Measurements from ENCODE around the gene DCAKD.

DCAKD gene

GRCh38 chr17:45051060-45051719 lies at the start of gene DCAKD:
DCAKD (minus strand) TSS chr17:45051632; CDS start chr17:45034885, 16,747 bp downstream.
- peak; percentile 81 for DNase-seq (ENCODE audit: low read depth, low spot score)

- no peak for DNase-seq (ENCODE audit: low read depth, low spot score)
Measured at GRCh38 chr17:45098869-45099616, 47.6 kb upstream of the DCAKD start.

- no peak for DNase-seq (ENCODE audit: low read depth, low spot score)
Measured at GRCh38 chr17:45098081-45098868, 46.8 kb upstream of the DCAKD start.

- no peak for DNase-seq (ENCODE audit: low read depth, low spot score)
Measured at GRCh38 chr17:45096926-45097325, 45.5 kb upstream of the DCAKD start.

GRCh38 chr17:45096141-45096540 lies 44.7 kb upstream of the DCAKD start:
- DNase-seq (ENCODE audit: low read depth, low spot score), result no peak

GRCh38 chr17:45093444-45094110 lies 42.1 kb upstream of the DCAKD start:
- no peak for DNase-seq (ENCODE audit: low read depth, low spot score)

- DNase-seq (ENCODE audit: low read depth, low spot score), result peak; percentile 79
Measured at GRCh38 chr17:45092911-45093430, 41.5 kb upstream of the DCAKD start.

- no peak for DNase-seq (ENCODE audit: low read depth, low spot score)
Measured at GRCh38 chr17:45091778-45092425, 40.5 kb upstream of the DCAKD start.

- no peak for DNase-seq (ENCODE audit: low read depth, low spot score)
Measured at GRCh38 chr17:45090711-45091110, 39.3 kb upstream of the DCAKD start.

GRCh38 chr17:45088741-45089140 lies 37.3 kb upstream of the DCAKD start:
- no peak for DNase-seq (ENCODE audit: low read depth, low spot score)

- DNase-seq (ENCODE audit: low read depth, low spot score), result no peak
Measured at GRCh38 chr17:45087978-45088377, 36.5 kb upstream of the DCAKD start.

GRCh38 chr17:45087504-45087975 lies 36.1 kb upstream of the DCAKD start:
- no peak for DNase-seq (ENCODE audit: low read depth, low spot score)

- DNase-seq (ENCODE audit: low read depth, low spot score), result no peak
Measured at GRCh38 chr17:45086865-45087503, 35.6 kb upstream of the DCAKD start.

- DNase-seq (ENCODE audit: low read depth, low spot score), result no peak
Measured at GRCh38 chr17:45086391-45086790, 35.0 kb upstream of the DCAKD start.

- DNase-seq (ENCODE audit: low read depth, low spot score), result no peak
Measured at GRCh38 chr17:45081047-45081703, 29.7 kb upstream of the DCAKD start.

GRCh38 chr17:45077643-45078042 lies 26.2 kb upstream of the DCAKD start:
- no peak for DNase-seq (ENCODE audit: low read depth, low spot score)

GRCh38 chr17:45073414-45074070 lies 22.1 kb upstream of the DCAKD start:
- no peak for DNase-seq (ENCODE audit: low read depth, low spot score)

- no peak for DNase-seq (ENCODE audit: low read depth, low spot score)
Measured at GRCh38 chr17:45070809-45071208, 19.4 kb upstream of the DCAKD start.

- DNase-seq (ENCODE audit: low read depth, low spot score), result no peak
Measured at GRCh38 chr17:45070001-45070400, 18.6 kb upstream of the DCAKD start.

Measured in brain pericyte (primary cell).